GM12874 (cell line): ENCODE data around the gene GRM1.

Experiments
- CTCF ChIP-seq: IDR thresholded peaks from 2 replicates; pipeline ENCODE4 v1.5.1; 2011; ENCODE audit warnings: low read depth, mild to moderate bottlenecking, control low read depth, low read length, moderate library complexity; ENCODE audit not compliant: insufficient read depth

The GRM1 gene

GRCh38 chr6:146029573-146030184 lies 817 bp downstream of the GRM1 start:
- no peak for TF ChIP-seq CTCF

GRCh38 chr6:146032387-146032786 lies 3.5 kb downstream of the GRM1 start:
- no peak for TF ChIP-seq CTCF

- no peak for TF ChIP-seq CTCF
Observed at GRCh38 chr6:146040360-146040759, 11.5 kb downstream of the GRM1 start.

GRCh38 chr6:146041282-146041681 lies 12.4 kb downstream of the GRM1 start:
- TF ChIP-seq CTCF, result peak; percentile 28; the same call in 1 of the 2 replicates

GRCh38 chr6:146047371-146047770 lies 18.5 kb downstream of the GRM1 start:
- TF ChIP-seq CTCF, result no peak

GRCh38 chr6:146050168-146050567 lies 21.3 kb downstream of the GRM1 start:
- TF ChIP-seq CTCF, result no peak

GRCh38 chr6:146056506-146056905 lies 27.6 kb downstream of the GRM1 start:
- TF ChIP-seq CTCF, result no peak
